GM19025 (cell line): Measurements from ENCODE around the gene CLDN12.
"Not testable (repeated sequence)": the region's sequence is repeated elsewhere in the genome, so short reads cannot be mapped to it uniquely, and the experiment has no call there.

Source experiments
- ATAC-seq: cut with Tn5 transposase; IDR thresholded peaks from one replicate; pipeline ENCODE4 v1.9.1; 2021; ENCODE audit warnings: mild to moderate bottlenecking, low read depth, moderate library complexity; ENCODE audit not compliant: unreplicated experiment

Gene CLDN12

DNA sequence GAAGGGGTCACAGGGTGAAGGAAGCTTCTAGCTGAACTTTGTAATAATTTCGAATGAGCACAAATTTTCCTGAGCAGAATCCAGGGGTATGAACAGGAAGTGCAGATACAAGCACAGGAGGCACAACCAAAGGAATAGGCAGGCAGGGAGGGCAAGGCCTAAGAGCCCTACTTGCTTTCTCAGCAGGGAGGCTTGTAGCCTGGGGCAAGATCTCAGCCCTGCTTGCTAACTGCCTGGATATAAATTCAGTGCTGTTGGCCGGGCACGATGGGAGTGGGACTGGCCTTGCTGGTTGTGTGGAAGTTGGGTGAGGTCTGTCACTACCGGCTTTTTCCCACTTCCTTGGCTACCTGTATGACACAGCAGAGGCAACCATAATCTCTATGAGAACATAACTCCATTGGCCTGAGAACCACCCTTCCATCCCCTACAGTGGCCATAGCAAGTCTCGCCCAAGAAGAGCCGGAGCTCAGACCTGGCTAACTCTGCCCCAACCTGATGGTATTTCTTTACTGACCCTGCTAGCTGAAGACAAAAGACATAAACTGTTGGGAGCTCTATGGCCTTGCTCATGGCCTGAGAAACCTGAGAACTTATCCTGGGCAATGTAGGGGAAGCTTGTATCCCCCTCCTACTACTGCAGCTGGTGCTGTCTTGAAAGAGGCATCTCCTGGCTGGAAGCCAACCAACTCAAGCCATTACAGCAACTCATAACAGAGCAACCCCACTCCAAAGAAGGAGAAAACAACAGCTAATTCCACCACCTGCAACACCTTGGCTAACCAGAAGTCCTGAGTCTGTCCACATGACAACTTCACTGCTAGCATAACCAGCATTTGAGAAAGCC is 27.6 kb downstream of the CLDN12 start:
- ATAC-seq = no peak

- ATAC-seq = no peak
Measured at GRCh38 chr7:90432752-90433151, 29.5 kb downstream of the CLDN12 start.

DNA sequence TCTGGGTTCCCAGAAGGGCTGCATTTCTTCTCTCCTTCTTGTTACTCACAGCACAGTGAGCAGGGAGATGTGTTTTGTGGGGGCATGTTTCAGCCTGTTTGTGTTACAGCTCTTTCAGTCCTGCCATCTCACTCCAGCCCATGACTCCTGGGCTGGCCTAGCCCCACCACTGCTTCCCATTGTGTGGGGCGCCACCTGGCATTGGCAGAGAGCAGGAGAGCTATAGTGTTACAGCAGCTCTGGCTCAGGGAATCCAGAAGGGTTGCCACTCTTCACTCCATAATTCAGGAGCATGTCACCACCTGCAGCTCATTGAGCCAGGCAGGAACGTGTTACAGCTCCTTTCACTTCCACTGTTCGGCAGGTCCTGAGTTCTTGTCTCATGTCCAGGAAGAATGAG is 30.0 kb downstream of the CLDN12 start:
- ATAC-seq = no peak

DNA sequence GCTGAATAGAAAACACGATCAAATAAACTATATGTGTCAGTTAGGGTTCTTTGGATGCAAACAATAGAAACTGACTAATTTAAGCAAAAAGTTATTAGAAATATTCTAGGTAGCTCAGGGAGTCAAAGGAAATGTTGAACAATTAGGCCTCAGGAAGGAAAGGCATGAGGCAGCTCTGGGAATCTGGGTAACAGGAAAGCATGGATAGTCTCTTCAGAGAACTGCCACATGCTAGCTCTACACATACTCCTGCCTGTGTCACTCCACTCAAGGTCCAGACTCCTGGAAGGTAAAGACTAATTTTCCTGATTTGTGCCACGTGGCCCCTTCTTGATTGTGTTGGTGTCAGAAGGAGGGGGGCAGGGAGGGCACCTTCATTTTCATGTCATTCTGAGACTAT is 42.4 kb downstream of the CLDN12 start:
- ATAC-seq = no peak

DNA sequence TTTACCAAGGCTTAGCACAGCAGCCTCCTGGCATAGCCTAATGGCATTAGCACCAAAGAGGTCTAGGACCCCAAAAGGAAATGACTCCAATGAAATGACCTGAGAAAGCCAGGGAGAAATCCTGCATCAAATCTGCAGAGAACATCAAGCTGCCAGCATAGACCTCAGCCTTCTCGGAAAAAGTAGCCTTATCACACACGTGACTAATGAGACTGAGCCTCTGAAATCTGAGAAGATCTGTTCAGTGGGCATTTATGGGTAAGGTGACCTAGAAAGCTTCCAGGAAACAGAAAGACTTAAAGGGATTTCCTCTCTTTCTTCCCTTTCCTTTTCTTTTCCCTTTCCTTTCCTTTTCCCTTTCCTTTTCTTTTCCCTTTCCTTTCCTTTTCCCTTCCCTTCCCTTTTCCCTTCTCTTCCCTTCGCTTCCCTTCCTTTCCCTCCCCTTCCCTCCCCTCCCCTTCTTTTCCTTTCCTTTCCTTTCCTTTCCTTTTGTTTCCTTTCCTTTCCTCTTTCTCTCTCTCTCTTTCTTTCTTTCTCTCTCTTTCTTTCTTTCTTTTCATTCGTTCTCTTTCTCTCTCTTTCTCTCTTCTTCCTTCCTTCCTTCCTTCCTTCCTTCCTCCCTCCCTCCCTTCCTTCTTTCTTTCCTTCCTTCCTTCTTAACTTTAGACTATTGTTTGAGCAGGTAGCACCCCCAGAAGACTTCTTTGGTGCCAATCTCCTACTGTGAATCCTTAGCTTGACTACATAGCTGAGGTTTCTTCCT is 43.1 kb downstream of the CLDN12 start:
- ATAC-seq = no peak

DNA sequence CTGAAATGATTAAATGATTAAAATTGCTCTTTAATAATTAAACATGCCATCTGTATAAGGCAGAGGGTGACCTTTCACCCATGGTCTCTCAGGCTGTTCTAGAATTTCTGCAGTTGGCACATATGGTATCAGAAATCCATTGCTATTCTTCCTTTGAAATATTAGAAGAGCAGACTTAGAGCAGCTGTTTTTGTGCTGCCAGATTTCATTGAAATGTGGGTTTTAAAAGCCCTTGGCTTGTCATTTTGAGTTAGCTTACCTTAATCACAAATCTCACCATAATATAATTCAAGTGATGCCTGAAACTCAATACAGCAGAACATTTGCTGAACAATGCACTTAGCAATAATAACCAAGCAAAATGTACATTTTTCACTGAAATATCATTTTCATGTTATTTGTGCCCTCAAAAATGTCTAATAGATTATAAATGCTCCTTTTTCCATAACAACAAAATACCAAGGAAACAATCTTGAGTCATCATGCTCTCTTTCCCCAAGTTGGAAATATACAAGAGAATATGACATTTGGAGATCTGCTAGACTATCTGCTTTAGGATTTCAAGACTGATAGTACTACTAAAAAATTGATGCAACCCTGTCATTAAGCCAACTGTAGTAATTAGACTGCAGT is 50.1 kb downstream of the CLDN12 start:
- no peak for ATAC-seq

- ATAC-seq = no peak
Measured at GRCh38 chr7:90453931-90454330, 50.7 kb downstream of the CLDN12 start.

GRCh38 chr7:90455163-90456030 is 52.1 kb downstream of the CLDN12 start:
- peak; percentile 83 for ATAC-seq

- no peak for ATAC-seq
Measured at GRCh38 chr7:90458104-90458503, 54.8 kb downstream of the CLDN12 start.

DNA sequence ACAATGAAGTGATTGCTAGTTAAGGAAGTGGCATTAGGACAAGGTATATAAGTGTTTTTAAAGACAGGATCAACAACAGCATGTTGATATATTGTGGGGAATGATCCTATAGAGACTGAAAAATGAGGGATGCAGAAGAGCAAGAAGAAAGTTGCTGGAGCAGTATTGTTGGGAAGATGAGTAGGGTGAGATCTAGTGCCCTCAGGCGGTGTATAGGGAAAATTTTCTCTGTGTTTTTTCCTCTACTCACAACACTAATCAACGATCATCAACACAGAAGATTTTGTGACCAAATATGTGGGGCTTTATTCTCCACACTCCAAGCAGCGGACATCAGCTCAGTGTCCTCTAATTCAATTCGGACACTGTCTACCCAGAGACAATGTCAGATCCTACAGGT is 56.6 kb downstream of the CLDN12 start:
- no peak for ATAC-seq

- no peak for ATAC-seq
Measured at GRCh38 chr7:90461219-90461618, 58.0 kb downstream of the CLDN12 start.

DNA sequence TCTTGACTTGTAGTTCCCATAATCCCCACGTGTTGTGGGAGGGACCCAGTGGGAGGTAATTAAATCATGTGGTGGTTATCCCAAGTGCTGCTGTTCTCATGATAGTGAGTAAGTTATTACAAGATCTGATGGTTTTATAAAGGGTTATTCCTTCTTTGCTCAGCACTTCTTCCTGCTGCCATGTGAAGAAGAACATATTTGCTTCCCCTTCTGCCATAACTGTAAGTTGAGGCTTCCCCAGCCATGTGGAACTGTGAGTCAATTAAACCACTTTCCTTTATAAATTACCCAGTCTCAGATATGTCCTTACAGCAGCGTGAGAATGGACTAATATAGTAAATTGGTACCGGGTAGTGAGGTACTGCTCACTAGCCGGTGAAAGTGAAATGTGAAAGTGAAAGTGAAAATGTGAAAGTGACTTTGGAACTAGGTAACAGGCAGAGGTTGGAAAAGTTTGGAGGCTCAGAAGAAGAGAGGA is 59.9 kb downstream of the CLDN12 start:
- ATAC-seq = not testable (repeated sequence)
